Natural killer cell (primary cell): Measurements from ENCODE around the gene NFYC. TPM values are rescaled to one million over a fixed set of nuclear protein-coding genes. Genes with fewer than 3 reads are reported as not detected.

Experiments used
- ATAC-seq, 3 donors: fragments of 150-1000 bp in 2 of 3; fragments of 200-7000 bp in 1 of 3; cut with Tn5 transposase; 1 replicate in 1 of 3; 2 replicates in 2 of 3; pipeline ENCODE4 v1.10.0; 2021; ENCODE audit warnings: mild to moderate bottlenecking in 2 of 3, moderate library complexity in 2 of 3
- DNase-seq, 2 donors: peaks; one replicate each; pipeline versions ENCODE4 v3.0.0 to v3.0.0-alpha.2; 2013 to 2021; ENCODE audit warnings: mixed read lengths in 1 of 2
- H3K27ac ChIP-seq: one replicate; pipeline ENCODE4 v1.5.1; 2013; ENCODE audit warnings: mild to moderate bottlenecking, low read length
- H3K27me3 ChIP-seq: one replicate; pipeline ENCODE4 v1.6.1; 2013; ENCODE audit warnings: low read length; ENCODE audit not compliant: control insufficient read depth, insufficient read depth
- H3K36me3 ChIP-seq: one replicate; pipeline ENCODE4 v1.6.1; 2013; ENCODE audit warnings: low read length; ENCODE audit not compliant: control insufficient read depth, insufficient read depth
- H3K4me1 ChIP-seq: one replicate; pipeline ENCODE4 v1.6.1; 2013; ENCODE audit warnings: low read length; ENCODE audit not compliant: control insufficient read depth, insufficient read depth
- H3K4me3 ChIP-seq: one replicate; pipeline ENCODE4 v1.5.1; 2013; ENCODE audit warnings: low read length
- H3K9me3 ChIP-seq: one replicate; pipeline ENCODE4 v1.6.1; 2013; ENCODE audit warnings: low read length; ENCODE audit not compliant: control insufficient read depth, insufficient read depth
- H3K27ac Mint-ChIP-seq, 2 donors: one replicate each; pipeline ENCODE4 v1.8.0; 2022; ENCODE audit warnings: mild to moderate bottlenecking in 2 of 2, mixed read lengths in 2 of 2, moderate library complexity in 1 of 2
- H3K27me3 Mint-ChIP-seq, 2 donors: one replicate each; pipeline ENCODE4 v1.8.0; 2022; ENCODE audit warnings: low read depth in 2 of 2, mixed read lengths in 2 of 2
- H3K36me3 Mint-ChIP-seq: one replicate; pipeline ENCODE4 v1.8.0; 2022; ENCODE audit warnings: mixed read lengths
- H3K4me1 Mint-ChIP-seq, 2 donors: one replicate each; pipeline ENCODE4 v1.8.0; 2022; ENCODE audit warnings: mixed read lengths in 2 of 2
- H3K4me3 Mint-ChIP-seq: one replicate; pipeline ENCODE4 v1.8.0; 2022; ENCODE audit warnings: mild to moderate bottlenecking, moderate library complexity, mixed read lengths
- H3K9me3 Mint-ChIP-seq, 2 donors: one replicate each; pipeline ENCODE4 v1.8.0; 2022; ENCODE audit warnings: mixed read lengths in 2 of 2
- WGBS: methylation state at CpG from one replicate; pipeline ENCODE4 v1.1.7; 2013; ENCODE audit warnings: missing lambda C conversion rate; ENCODE audit not compliant: insufficient coverage; 5-methylcytosine and 5-hydroxymethylcytosine counted together
- intact Hi-C: fragments of 100-400 bp; cut with micrococcal nuclease; formaldehyde crosslinking; loops from one replicate; pipeline ENCODE4 v1.14.2; 2022
- total RNA-seq, 4 donors: library from RNA; stranded (reverse); fragments of 120-200 nt in 1 of 4; gene quantifications; one replicate each; pipeline versions ENCODE4 v1.2.3 to v1.2.4, GENCODE V29; 2013 to 2022
- TF ChIP-seq, protein P1 (sequence below): fragments of 200-600 bp; IDR thresholded peaks from one replicate; pipeline ENCODE4 v1.8.0; 2022; ENCODE audit warnings: antibody characterized with exemption

The NFYC gene
- total RNA-seq, 3 donors from 2014 or later (not counting 1 experiment from before 2014, with no cell fraction given), result 38.7 to 60.4 (median 48.5) TPM

DNA sequence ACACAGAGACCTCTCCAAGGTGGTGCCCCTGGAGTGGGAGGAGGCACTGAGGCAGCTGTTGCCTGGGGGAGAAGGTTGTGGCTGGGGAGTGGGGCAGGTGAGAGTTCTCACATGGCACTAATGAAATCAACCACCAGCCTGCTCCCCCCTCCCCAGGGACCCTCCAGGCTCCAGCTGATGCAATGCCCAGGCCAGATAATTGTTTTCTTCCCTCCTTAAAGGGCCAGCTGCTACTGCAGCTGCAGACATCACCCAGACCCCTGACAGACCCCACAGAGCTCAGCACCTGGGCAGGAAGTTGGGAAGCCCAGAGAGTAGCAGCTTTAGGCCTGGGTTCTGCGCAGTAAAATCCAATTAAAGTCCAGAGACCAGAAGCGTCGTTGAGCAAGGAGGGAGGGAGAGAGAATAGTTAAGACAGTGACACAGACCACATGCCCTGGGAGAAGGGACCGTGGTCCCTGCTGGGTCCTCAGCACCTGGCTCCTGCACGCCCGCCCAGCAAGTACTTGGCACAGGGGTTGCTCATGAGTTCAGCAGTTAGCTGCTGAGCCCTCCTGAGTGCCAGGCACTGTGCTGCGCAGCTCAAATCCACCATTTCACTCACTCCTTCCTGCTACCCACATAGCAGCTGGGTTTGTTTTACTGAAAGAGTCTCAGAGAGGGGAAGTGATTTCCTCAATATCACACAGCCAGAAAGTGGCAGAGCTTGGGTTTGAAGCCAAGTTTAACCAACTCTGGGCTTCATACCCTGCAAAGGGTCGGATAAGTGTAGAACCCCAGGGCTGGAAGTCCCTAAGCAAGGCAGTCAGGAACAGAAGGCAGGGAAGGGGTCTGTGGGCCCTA, 28.0 kb upstream of the NFYC start:
- Histone ChIP-seq H3K36me3 (no peaks in the 10 kb centered on the region), H3K4me3 (no peak overlapping the region), H3K9me3 (no peaks in the 10 kb centered on the region), H3K27me3 (no peaks in the 10 kb centered on the region), H3K27ac (no peak overlapping the region), H3K4me1 (peaks cover 14% of the 10 kb centered on the region)
- WGBS, result 54% methylated on average over 7 of the region's 8 CpGs
- no peak for DNase-seq
- no peaks in the 10 kb centered on the region for H3K36me3 Mint-ChIP-seq
- no peaks in the 10 kb centered on the region for H3K27me3 Mint-ChIP-seq
- no peak for ATAC-seq
- H3K4me3 Mint-ChIP-seq, result peak overlapping the region; percentile 51
- no peaks in the 10 kb centered on the region for H3K9me3 Mint-ChIP-seq
- intact Hi-C loops, result loop anchor here (10.0 kb wide), 1 partner anchor 519 kb away; no protein-coding TSS in a partner anchor
- H3K4me1 Mint-ChIP-seq, result peaks cover 0 to 14% of the 10 kb centered on the region in 2 donors
- TF ChIP-seq, protein P1, sequence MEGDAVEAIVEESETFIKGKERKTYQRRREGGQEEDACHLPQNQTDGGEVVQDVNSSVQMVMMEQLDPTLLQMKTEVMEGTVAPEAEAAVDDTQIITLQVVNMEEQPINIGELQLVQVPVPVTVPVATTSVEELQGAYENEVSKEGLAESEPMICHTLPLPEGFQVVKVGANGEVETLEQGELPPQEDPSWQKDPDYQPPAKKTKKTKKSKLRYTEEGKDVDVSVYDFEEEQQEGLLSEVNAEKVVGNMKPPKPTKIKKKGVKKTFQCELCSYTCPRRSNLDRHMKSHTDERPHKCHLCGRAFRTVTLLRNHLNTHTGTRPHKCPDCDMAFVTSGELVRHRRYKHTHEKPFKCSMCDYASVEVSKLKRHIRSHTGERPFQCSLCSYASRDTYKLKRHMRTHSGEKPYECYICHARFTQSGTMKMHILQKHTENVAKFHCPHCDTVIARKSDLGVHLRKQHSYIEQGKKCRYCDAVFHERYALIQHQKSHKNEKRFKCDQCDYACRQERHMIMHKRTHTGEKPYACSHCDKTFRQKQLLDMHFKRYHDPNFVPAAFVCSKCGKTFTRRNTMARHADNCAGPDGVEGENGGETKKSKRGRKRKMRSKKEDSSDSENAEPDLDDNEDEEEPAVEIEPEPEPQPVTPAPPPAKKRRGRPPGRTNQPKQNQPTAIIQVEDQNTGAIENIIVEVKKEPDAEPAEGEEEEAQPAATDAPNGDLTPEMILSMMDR, result no peak
- no peak overlapping the region for H3K27ac Mint-ChIP-seq

DNA sequence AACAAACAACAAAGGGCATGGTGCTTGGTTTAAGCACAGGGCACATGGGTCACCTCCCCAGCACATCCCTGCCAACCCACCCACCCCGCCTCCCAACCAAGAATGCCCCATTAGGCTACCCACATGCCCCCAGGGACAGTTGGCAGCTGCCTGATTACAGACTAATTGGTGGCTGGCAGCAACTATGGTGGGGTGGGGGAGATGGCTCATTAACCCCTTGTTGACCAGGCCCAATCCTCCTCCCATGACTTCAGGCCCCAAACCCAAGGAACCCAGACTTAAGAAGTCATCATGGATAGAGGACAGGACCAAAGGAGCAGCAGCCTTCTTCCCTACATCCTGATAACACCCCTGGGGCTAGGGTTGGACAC, 27.4 kb upstream of the NFYC start:
- H3K27ac ChIP-seq, result no peak overlapping the region
- H3K4me3 ChIP-seq, result no peak overlapping the region
- H3K27me3 ChIP-seq, result no peaks in the 10 kb centered on the region
- ATAC-seq (no peak), DNase-seq (no peak)
- H3K9me3 ChIP-seq, result no peaks in the 10 kb centered on the region
- no peaks in the 10 kb centered on the region for H3K9me3 Mint-ChIP-seq
- H3K4me3 Mint-ChIP-seq, result peak overlapping the region; percentile 28
- peaks cover 0 to 18% of the 10 kb centered on the region in 2 donors for H3K4me1 Mint-ChIP-seq
- TF ChIP-seq, protein P1, result no peak
- H3K27ac Mint-ChIP-seq, result no peak overlapping the region
- H3K27me3 Mint-ChIP-seq, result no peaks in the 10 kb centered on the region
- H3K36me3 Mint-ChIP-seq, result no peaks in the 10 kb centered on the region
- peaks cover 18% of the 10 kb centered on the region for H3K4me1 ChIP-seq
- WGBS, result no CpG with 5 or more reads among the region's 1 CpG
- intact Hi-C loops, result loop anchor here (10.0 kb wide), 1 partner anchor 519 kb away; no protein-coding TSS in a partner anchor
- H3K36me3 ChIP-seq, result no peaks in the 10 kb centered on the region

DNA sequence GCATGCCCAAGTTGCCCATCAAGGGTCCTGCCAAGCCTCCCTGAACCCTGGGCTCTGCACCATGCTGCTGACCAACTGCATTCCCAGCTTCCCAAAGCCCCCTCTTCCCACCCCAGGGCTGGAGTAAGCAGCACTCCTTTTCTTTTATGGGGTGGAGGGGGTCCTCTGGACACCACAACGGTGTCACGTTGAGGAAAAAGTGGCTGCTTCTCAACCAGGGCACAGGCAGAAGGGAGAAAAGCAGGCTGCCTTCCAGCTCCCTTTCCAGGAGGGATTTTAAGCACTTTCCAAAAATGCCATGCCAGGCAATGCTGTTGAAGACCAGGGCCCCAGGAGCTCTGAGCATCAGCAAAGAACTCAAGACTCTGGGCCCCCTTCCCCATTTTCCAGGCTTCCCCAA, 26.7 kb upstream of the NFYC start:
- intact Hi-C loops, result loop anchor here (1.0 to 10.0 kb wide), 2 partner anchors 198 to 520 kb away; partner anchors contain the start of gene CITED4
- Histone ChIP-seq H3K9me3 (no peaks in the 10 kb centered on the region), H3K27ac (no peak overlapping the region), H3K4me3 (no peak overlapping the region), H3K27me3 (no peaks in the 10 kb centered on the region), H3K36me3 (no peaks in the 10 kb centered on the region), H3K4me1 (peaks cover 18% of the 10 kb centered on the region)
- no peak overlapping the region for H3K27ac Mint-ChIP-seq
- DNase-seq (no peak), ATAC-seq (no peak)
- peaks cover 0 to 18% of the 10 kb centered on the region in 2 donors for H3K4me1 Mint-ChIP-seq
- no peaks in the 10 kb centered on the region for H3K36me3 Mint-ChIP-seq
- TF ChIP-seq, protein P1, result no peak
- 86% methylated on average over 2 of the region's 2 CpGs for WGBS
- no peaks in the 10 kb centered on the region for H3K9me3 Mint-ChIP-seq
- no peaks in the 10 kb centered on the region for H3K27me3 Mint-ChIP-seq
- peak overlapping the region; percentile 73 for H3K4me3 Mint-ChIP-seq
